Measurements from ENCODE around the gene CTNNA3. TPM values are rescaled to one million over a fixed set of nuclear protein-coding genes. Genes with fewer than 3 reads are reported as not detected.

The CTNNA3 gene
- total RNA-seq, 1 experiment from 2014 or later, result 0.32 TPM

- ChIA-PET POLR2A (no interaction called here), CTCF (no interaction called here), RAD21 (ENCODE audit: low non-redundant PET in 1 of 2, low total read pairs in 2 of 2, uncharacterized antibody in 2 of 2, unreplicated experiment in 2 of 2) (no interaction called here)
- Histone ChIP-seq H3K36me3 (ENCODE audit: control insufficient read depth in 1 of 2, insufficient read depth in 2 of 2, low read length in 2 of 2) (no peaks in the 10 kb centered on the region), H3K27me3 (ENCODE audit: insufficient read depth, low read length) (no peaks in the 10 kb centered on the region), H2AFZ (ENCODE audit: low read depth, low read length, poor library complexity, severe bottlenecking) (no peak overlapping the region), H3K79me2 (ENCODE audit: insufficient read depth, low read length) (no peaks in the 10 kb centered on the region), H4K20me1 (ENCODE audit: insufficient read depth) (no peaks in the 10 kb centered on the region), H3K27ac (ENCODE audit: low read depth, low read length) (no peak overlapping the region), H3K9me3 (ENCODE audit: control insufficient read depth in 1 of 2, insufficient read depth in 1 of 2, low read depth in 1 of 2, low read length in 2 of 2) (no peaks in the 10 kb centered on the region), H3K4me1 (ENCODE audit: control insufficient read depth in 1 of 2, insufficient read depth in 2 of 2, low read length in 2 of 2) (no peaks in the 10 kb centered on the region), H3K4me3 (replicated peaks in 1 of 2; ENCODE audit: low read depth in 1 of 2, low read length in 2 of 2) (no peak overlapping the region), H3K9me2 (ENCODE audit: insufficient read depth) (no peaks in the 10 kb centered on the region), H3K9ac (ENCODE audit: low read length) (no peak overlapping the region), H3K4me2 (ENCODE audit: low read length) (no peak overlapping the region)
- intact Hi-C loops (cut with micrococcal nuclease), result no loop called here
- TF ChIP-seq REST (IDR thresholded peaks at IDR 0.05; ENCODE audit: low read depth) (no peak), RAD21 (IDR thresholded peaks at IDR 0.05; ENCODE audit: low read depth) (no peak), ZBTB33 (IDR thresholded peaks at IDR 0.05; ENCODE audit: extremely low read depth, insufficient replicate concordance, low read length) (no peak), TCF7L2 (IDR thresholded peaks at IDR 0.05; ENCODE audit: borderline replicate concordance, extremely low read depth, insufficient read depth, insufficient read length) (no peak), SP1 (IDR thresholded peaks at IDR 0.05; ENCODE audit: low read depth) (no peak), ZNF274 (IDR thresholded peaks at IDR 0.05; ENCODE audit: low read depth, low read length) (no peak), POLR2AphosphoS5 (IDR thresholded peaks at IDR 0.05; ENCODE audit: low read depth, low read length) (no peak)
- no peak for ATAC-seq
- BruUV-seq (replicated peaks), result no TSS peak
- no peak for DNase-seq (ENCODE audit: low read depth, low spot score)
Observed at GRCh38 chr10:66604195-66604594, 1091.8 kb downstream of the CTNNA3 start.
